WTC11 (cell line): ENCODE measurements around the gene NAGLU. TPM values are rescaled to one million over a fixed set of nuclear protein-coding genes. Genes with fewer than 3 reads are reported as not detected.

Experiments
- ATAC-seq: fragments of 200-7000 bp; cut with Tn5 transposase; 2 replicates; pipeline ENCODE4 v1.10.0; 2021; ENCODE audit warnings: mild to moderate bottlenecking, moderate library complexity
- CTCF ChIA-PET: fragments of 300-600 bp; sonication (Branson Sonifier 250); formaldehyde crosslinking; loops from one replicate; lab custom pipeline; 2021; ENCODE audit warnings: antibody characterized with exemption; lab: Charles Lee
- POLR2A ChIA-PET: fragments of 350-600 bp; sonication (Branson Sonifier 250); formaldehyde crosslinking; loops from one replicate; lab custom pipeline; 2021; ENCODE audit warnings: antibody characterized with exemption; lab: Charles Lee
- DNase-seq: peaks from one replicate; pipeline ENCODE4 v3.0.0; 2021; ENCODE audit warnings: low spot score
- H3K27ac Mint-ChIP-seq: 2 replicates; pipeline ENCODE4 v1.8.0; 2021; ENCODE audit warnings: mixed read lengths
- H3K27me3 Mint-ChIP-seq: 2 replicates; pipeline ENCODE4 v1.8.0; 2021; ENCODE audit warnings: low read depth, mild to moderate bottlenecking, moderate library complexity, mixed read lengths
- H3K36me3 Mint-ChIP-seq: 2 replicates; pipeline ENCODE4 v1.8.0; 2021; ENCODE audit warnings: mixed read lengths
- H3K4me1 Mint-ChIP-seq: 2 replicates; pipeline ENCODE4 v1.8.0; 2022; ENCODE audit warnings: mixed read lengths
- H3K4me3 Mint-ChIP-seq: 2 replicates; pipeline ENCODE4 v1.8.0; 2021; ENCODE audit warnings: mild to moderate bottlenecking, moderate library complexity, mixed read lengths
- H3K9me3 Mint-ChIP-seq: 2 replicates; pipeline ENCODE4 v1.8.0; 2021; ENCODE audit warnings: mixed read lengths
- EMX1 ChIP-seq: fragments of 250-450 bp; sonication (Bioruptor Pico); IDR thresholded peaks from 2 replicates; pipeline ENCODE4 v1.8.0; 2021; ENCODE audit warnings: mild to moderate bottlenecking
- FOXP4 ChIP-seq: sonication (generic); formaldehyde crosslinking; IDR thresholded peaks from 2 replicates; pipeline ENCODE4 v1.8.0; 2022; ENCODE audit warnings: mild to moderate bottlenecking, missing genetic modification reagents
- GABPB1 ChIP-seq: sonication (generic); formaldehyde crosslinking; IDR thresholded peaks from 2 replicates; pipeline ENCODE4 v1.8.1; 2023; ENCODE audit warnings: mild to moderate bottlenecking, missing genetic modification reagents
- HMGA2 ChIP-seq: fragments of 250-450 bp; sonication (Bioruptor Pico); IDR thresholded peaks from 2 replicates; pipeline ENCODE4 v1.4.0; 2021; ENCODE audit warnings: mild to moderate bottlenecking, moderate library complexity
- MXD4 ChIP-seq: fragments of 250-450 bp; sonication (Bioruptor Pico); IDR thresholded peaks from 2 replicates; pipeline ENCODE4 v1.8.0; 2021; ENCODE audit warnings: mild to moderate bottlenecking, moderate library complexity, borderline replicate concordance
- NFE2L1 ChIP-seq: sonication (generic); formaldehyde crosslinking; IDR thresholded peaks from 2 replicates; pipeline ENCODE4 v1.8.1; 2023; ENCODE audit warnings: missing genetic modification reagents
- NFYB ChIP-seq: sonication (generic); formaldehyde crosslinking; conservative IDR thresholded peaks from 2 replicates; pipeline ENCODE4 v1.8.0; 2022; ENCODE audit warnings: low read depth, missing genetic modification reagents
- PRRX2 ChIP-seq: fragments of 250-450 bp; sonication (Bioruptor Pico); IDR thresholded peaks from 2 replicates; pipeline ENCODE4 v1.8.0; 2021; ENCODE audit warnings: mild to moderate bottlenecking
- SMAD4 ChIP-seq: sonication (generic); formaldehyde crosslinking; IDR thresholded peaks from 2 replicates; pipeline ENCODE4 v1.8.0; 2022; ENCODE audit warnings: mild to moderate bottlenecking, missing genetic modification reagents
- SOX15 ChIP-seq: fragments of 250-450 bp; sonication (Bioruptor Pico); IDR thresholded peaks from 2 replicates; pipeline ENCODE4 v1.9.0; 2021; ENCODE audit warnings: mild to moderate bottlenecking
- TEAD4 ChIP-seq: sonication (generic); formaldehyde crosslinking; IDR thresholded peaks from 2 replicates; pipeline ENCODE4 v1.8.0; 2022; ENCODE audit warnings: mild to moderate bottlenecking, missing genetic modification reagents
- ZBTB21 ChIP-seq: sonication (generic); formaldehyde crosslinking; IDR thresholded peaks from 2 replicates; pipeline ENCODE4 v1.8.1; 2023; ENCODE audit warnings: mild to moderate bottlenecking, missing genetic modification reagents, borderline replicate concordance
- ZNF138 ChIP-seq: sonication (generic); formaldehyde crosslinking; conservative IDR thresholded peaks from 2 replicates; pipeline ENCODE4 v1.8.1; 2022; ENCODE audit warnings: mild to moderate bottlenecking, moderate library complexity, missing genetic modification reagents
- ZNF396 ChIP-seq: fragments of 250-450 bp; sonication (Bioruptor Pico); IDR thresholded peaks from 2 replicates; pipeline ENCODE4 v1.8.0; 2021; ENCODE audit warnings: mild to moderate bottlenecking, moderate library complexity, borderline replicate concordance
- ZNF423 ChIP-seq: fragments of 250-450 bp; sonication (Bioruptor Pico); IDR thresholded peaks from 2 replicates; pipeline ENCODE4 v2.1.2; 2022; ENCODE audit warnings: mild to moderate bottlenecking, moderate library complexity
- total RNA-seq: library from RNA; stranded (reverse); gene quantifications from 3 replicates; pipeline ENCODE4 v1.2.3, GENCODE V29; 2021
- TF ChIP-seq, protein P1 (sequence below): sonication (generic); formaldehyde crosslinking; IDR thresholded peaks from 2 replicates; pipeline ENCODE4 v1.8.0; 2022; ENCODE audit warnings: missing genetic modification reagents
- TF ChIP-seq, protein P2 (sequence below): sonication (generic); formaldehyde crosslinking; IDR thresholded peaks from 2 replicates; pipeline ENCODE4 v1.8.1; 2023; ENCODE audit warnings: mild to moderate bottlenecking, missing genetic modification reagents
- TF ChIP-seq, protein P3 (sequence below): sonication (generic); formaldehyde crosslinking; conservative IDR thresholded peaks from 2 replicates; pipeline ENCODE4 v1.8.1; 2023; ENCODE audit warnings: mild to moderate bottlenecking, low read depth, missing genetic modification reagents, moderate library complexity
- TF ChIP-seq, protein P4 (sequence below): fragments of 250-450 bp; sonication (Bioruptor Pico); IDR thresholded peaks from 2 replicates; pipeline ENCODE4 v1.8.0; 2021; ENCODE audit warnings: mild to moderate bottlenecking
- TF ChIP-seq, protein P5 (sequence below): sonication (generic); formaldehyde crosslinking; IDR thresholded peaks from 2 replicates; pipeline ENCODE4 v1.8.1; 2023; ENCODE audit warnings: mild to moderate bottlenecking, missing genetic modification reagents, moderate library complexity

The NAGLU gene
- total RNA-seq, 1 experiment from 2014 or later, result 39.3 TPM

DNA sequence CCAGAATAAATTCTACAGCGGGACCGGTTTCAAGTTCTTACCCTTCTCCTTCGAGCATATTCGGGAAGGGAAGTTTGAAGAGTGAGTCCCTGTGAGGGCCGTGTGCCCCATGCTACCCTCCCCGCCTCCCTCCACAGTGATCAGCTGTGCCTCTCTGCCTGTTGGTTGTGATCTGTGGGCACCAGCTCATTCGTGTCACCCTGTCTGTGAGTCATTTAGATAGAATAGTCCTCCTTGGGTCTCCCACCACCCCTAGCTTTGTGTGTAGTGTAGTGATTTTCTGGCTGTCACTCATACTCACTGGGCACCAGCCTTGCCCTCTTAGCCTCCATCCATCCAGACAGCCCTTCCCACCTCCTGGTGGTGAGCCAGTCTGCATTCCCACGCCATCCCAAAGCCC is 15.0 kb upstream of the NAGLU start (continued):
- TF ChIP-seq, protein P1, sequence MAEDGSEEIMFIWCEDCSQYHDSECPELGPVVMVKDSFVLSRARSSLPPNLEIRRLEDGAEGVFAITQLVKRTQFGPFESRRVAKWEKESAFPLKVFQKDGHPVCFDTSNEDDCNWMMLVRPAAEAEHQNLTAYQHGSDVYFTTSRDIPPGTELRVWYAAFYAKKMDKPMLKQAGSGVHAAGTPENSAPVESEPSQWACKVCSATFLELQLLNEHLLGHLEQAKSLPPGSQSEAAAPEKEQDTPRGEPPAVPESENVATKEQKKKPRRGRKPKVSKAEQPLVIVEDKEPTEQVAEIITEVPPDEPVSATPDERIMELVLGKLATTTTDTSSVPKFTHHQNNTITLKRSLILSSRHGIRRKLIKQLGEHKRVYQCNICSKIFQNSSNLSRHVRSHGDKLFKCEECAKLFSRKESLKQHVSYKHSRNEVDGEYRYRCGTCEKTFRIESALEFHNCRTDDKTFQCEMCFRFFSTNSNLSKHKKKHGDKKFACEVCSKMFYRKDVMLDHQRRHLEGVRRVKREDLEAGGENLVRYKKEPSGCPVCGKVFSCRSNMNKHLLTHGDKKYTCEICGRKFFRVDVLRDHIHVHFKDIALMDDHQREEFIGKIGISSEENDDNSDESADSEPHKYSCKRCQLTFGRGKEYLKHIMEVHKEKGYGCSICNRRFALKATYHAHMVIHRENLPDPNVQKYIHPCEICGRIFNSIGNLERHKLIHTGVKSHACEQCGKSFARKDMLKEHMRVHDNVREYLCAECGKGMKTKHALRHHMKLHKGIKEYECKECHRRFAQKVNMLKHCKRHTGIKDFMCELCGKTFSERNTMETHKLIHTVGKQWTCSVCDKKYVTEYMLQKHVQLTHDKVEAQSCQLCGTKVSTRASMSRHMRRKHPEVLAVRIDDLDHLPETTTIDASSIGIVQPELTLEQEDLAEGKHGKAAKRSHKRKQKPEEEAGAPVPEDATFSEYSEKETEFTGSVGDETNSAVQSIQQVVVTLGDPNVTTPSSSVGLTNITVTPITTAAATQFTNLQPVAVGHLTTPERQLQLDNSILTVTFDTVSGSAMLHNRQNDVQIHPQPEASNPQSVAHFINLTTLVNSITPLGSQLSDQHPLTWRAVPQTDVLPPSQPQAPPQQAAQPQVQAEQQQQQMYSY (CRISPR knock-in tag), result no peak
- TF ChIP-seq, protein P2, sequence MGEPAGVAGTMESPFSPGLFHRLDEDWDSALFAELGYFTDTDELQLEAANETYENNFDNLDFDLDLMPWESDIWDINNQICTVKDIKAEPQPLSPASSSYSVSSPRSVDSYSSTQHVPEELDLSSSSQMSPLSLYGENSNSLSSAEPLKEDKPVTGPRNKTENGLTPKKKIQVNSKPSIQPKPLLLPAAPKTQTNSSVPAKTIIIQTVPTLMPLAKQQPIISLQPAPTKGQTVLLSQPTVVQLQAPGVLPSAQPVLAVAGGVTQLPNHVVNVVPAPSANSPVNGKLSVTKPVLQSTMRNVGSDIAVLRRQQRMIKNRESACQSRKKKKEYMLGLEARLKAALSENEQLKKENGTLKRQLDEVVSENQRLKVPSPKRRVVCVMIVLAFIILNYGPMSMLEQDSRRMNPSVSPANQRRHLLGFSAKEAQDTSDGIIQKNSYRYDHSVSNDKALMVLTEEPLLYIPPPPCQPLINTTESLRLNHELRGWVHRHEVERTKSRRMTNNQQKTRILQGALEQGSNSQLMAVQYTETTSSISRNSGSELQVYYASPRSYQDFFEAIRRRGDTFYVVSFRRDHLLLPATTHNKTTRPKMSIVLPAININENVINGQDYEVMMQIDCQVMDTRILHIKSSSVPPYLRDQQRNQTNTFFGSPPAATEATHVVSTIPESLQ (CRISPR knock-in tag), result no peak

- Mint-ChIP-seq H3K27ac (no peak overlapping the region), H3K9me3 (no peaks in the 10 kb centered on the region), H3K4me1 (peaks cover 19% of the 10 kb centered on the region), H3K4me3 (no peak overlapping the region), H3K36me3 (peaks cover 10% of the 10 kb centered on the region), H3K27me3 (peaks cover 4% of the 10 kb centered on the region)
- DNase-seq (no peak), ATAC-seq (no peak)
- no peak for TF ChIP-seq SOX15
- no peak for TF ChIP-seq HMGA2
- TF ChIP-seq TEAD4, result no peak
- no peak for TF ChIP-seq PRRX2 (CRISPR knock-in tag)
- no peak for TF ChIP-seq EMX1 (CRISPR knock-in tag)
- TF ChIP-seq NFE2L1, result no peak
- TF ChIP-seq ZBTB21 (CRISPR knock-in tag), result no peak
- TF ChIP-seq NFYB (CRISPR knock-in tag), result no peak
- no peak for TF ChIP-seq GABPB1 (CRISPR knock-in tag)
- no peak for TF ChIP-seq ZNF138 (CRISPR knock-in tag)
- CTCF ChIA-PET, result interaction anchor here (0.5 kb wide), 1 partner anchor 11 kb away, joined by 3 read pairs; no protein-coding TSS in a partner anchor
- POLR2A ChIA-PET, result no interaction called here
Measured at GRCh38 chr17:42521666-42522262, 14.3 kb upstream of the NAGLU start.

- DNase-seq (no peak), ATAC-seq (no peak)
- Mint-ChIP-seq H3K36me3 (peaks cover 10% of the 10 kb centered on the region), H3K4me1 (peaks cover 19% of the 10 kb centered on the region), H3K4me3 (no peak overlapping the region), H3K27ac (no peak overlapping the region), H3K27me3 (peaks cover 4% of the 10 kb centered on the region), H3K9me3 (no peaks in the 10 kb centered on the region)
- ChIA-PET CTCF (no interaction called here), POLR2A (no interaction called here)
- TF ChIP-seq FOXP4 (CRISPR knock-in tag) (no peak), ZNF396 (CRISPR knock-in tag) (no peak), SMAD4 (no peak), MXD4 (CRISPR knock-in tag) (no peak), ZNF423 (CRISPR knock-in tag) (no peak)
- TF ChIP-seq, protein P3, sequence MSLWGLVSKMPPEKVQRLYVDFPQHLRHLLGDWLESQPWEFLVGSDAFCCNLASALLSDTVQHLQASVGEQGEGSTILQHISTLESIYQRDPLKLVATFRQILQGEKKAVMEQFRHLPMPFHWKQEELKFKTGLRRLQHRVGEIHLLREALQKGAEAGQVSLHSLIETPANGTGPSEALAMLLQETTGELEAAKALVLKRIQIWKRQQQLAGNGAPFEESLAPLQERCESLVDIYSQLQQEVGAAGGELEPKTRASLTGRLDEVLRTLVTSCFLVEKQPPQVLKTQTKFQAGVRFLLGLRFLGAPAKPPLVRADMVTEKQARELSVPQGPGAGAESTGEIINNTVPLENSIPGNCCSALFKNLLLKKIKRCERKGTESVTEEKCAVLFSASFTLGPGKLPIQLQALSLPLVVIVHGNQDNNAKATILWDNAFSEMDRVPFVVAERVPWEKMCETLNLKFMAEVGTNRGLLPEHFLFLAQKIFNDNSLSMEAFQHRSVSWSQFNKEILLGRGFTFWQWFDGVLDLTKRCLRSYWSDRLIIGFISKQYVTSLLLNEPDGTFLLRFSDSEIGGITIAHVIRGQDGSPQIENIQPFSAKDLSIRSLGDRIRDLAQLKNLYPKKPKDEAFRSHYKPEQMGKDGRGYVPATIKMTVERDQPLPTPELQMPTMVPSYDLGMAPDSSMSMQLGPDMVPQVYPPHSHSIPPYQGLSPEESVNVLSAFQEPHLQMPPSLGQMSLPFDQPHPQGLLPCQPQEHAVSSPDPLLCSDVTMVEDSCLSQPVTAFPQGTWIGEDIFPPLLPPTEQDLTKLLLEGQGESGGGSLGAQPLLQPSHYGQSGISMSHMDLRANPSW (CRISPR knock-in tag), result no peak
- TF ChIP-seq, protein P4, sequence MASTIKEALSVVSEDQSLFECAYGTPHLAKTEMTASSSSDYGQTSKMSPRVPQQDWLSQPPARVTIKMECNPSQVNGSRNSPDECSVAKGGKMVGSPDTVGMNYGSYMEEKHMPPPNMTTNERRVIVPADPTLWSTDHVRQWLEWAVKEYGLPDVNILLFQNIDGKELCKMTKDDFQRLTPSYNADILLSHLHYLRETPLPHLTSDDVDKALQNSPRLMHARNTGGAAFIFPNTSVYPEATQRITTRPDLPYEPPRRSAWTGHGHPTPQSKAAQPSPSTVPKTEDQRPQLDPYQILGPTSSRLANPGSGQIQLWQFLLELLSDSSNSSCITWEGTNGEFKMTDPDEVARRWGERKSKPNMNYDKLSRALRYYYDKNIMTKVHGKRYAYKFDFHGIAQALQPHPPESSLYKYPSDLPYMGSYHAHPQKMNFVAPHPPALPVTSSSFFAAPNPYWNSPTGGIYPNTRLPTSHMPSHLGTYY, result no peak
- TF ChIP-seq, protein P5, sequence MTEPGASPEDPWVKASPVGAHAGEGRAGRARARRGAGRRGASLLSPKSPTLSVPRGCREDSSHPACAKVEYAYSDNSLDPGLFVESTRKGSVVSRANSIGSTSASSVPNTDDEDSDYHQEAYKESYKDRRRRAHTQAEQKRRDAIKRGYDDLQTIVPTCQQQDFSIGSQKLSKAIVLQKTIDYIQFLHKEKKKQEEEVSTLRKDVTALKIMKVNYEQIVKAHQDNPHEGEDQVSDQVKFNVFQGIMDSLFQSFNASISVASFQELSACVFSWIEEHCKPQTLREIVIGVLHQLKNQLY, result no peak
Measured at GRCh38 chr17:42522263-42522790, 13.7 kb upstream of the NAGLU start.
